NCI-H2029 (cell line): Measurements from ENCODE around the gene CLEC19A.

Source experiments
- DNase-seq: peaks from one replicate; lab custom pipeline; 2025; lab: John Stamatoyannopoulos, UW

CLEC19A gene

DNA sequence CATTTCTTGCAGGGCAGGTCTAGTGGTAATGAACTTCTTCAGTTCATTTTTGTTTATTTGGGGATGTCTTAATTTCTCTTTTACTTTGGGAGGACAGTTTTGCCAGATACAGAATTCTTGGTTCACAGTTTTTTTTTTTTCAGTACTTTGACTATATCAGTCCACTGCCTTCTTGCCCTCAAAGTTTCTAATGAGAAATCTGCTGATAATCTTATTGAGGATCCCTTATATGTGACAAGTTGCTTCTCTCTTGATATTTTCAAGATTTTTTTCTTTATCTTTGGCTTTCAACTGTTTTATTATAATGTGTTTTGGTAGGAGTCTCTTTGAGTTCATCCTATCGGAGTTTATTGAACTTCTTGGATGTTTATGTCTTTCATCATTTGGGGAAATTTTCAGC lies 42.8 kb downstream of the CLEC19A start:
- DNase-seq: no peak

DNA sequence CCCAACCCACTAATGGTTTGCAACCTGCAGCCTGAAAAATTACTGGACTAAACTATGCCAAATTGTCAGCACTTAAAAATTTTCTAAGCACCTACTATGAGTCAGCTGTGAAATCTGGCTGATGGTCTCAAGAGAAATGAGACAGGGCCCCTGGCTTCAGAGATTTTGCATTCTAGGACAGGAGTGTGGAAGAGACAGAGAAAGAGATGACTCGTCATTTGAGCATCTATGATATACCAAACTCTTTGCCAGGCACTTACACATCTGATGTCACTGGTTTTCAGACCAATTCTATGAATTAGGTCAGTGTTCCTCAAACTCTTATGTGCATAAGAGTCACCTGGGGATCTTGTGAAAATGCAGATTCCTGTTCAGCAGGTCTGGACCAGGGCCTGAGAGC lies 44.4 kb downstream of the CLEC19A start:
- DNase-seq: no peak

DNA sequence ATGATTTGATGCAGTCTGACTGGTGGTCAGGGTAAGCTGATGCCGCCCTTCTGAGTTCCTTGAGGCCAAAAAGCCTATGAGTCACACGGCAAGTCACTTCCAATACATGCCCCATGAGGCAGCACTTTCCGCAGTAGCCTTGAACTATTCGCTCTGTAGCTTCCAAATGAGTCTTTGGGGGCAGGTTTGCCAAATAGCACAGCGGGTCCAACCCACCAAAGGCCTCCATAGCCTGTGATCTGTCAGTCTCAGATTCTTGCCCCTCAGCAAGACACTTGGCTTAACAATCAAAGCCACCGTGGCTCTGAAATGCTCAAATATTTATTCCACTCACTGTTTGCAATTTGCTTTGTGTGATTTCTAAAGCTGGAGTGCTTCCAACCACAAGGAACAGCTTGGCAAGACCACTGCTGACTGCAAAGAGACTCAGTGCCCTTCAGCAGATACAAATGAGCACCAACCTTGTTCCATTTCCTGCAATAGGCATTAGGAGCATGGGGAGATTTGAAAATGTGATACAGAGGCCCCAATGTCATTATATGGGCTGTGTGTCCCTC lies 45.4 kb downstream of the CLEC19A start:
- peak; percentile 42 for DNase-seq

DNA sequence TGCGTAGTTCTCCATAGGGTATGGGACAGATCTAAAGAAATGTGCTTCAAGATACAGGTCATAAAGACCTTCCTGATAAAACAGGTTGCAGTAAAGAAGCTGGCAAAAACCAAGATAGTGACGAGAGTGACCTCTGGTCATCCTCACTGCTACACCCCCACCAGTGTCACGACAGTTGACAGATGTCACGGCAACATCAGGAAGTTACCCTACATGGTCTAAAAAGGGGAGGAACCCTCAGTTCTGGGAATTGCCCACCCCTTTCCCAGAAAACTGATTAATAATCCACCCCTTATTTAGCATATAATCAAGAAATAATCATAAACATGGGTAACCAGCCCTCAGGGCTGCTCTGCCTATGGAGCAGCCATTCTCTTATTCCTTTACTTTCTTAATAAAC lies 46.3 kb downstream of the CLEC19A start:
- DNase-seq: no peak

DNA sequence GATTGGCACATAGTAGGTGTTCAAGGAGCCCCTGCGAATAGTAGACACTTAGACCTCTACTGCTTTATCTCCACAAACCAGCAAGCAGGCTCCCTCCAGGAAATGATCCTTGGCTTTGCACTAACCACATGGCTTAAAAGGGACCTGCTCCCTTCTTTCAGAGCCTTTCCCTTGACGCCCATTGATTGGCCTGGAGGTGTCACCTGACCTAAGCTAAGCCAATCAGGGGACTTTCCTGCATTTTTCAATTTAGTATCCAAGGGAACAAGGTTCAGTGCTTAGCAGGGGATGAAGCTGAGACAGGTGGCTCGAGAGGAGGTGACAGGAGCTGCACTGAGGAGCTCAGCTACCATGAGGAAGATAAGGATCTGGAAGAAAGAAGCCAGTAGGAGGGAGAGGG lies 52.8 kb downstream of the CLEC19A start:
- DNase-seq: peak; percentile 42

DNA sequence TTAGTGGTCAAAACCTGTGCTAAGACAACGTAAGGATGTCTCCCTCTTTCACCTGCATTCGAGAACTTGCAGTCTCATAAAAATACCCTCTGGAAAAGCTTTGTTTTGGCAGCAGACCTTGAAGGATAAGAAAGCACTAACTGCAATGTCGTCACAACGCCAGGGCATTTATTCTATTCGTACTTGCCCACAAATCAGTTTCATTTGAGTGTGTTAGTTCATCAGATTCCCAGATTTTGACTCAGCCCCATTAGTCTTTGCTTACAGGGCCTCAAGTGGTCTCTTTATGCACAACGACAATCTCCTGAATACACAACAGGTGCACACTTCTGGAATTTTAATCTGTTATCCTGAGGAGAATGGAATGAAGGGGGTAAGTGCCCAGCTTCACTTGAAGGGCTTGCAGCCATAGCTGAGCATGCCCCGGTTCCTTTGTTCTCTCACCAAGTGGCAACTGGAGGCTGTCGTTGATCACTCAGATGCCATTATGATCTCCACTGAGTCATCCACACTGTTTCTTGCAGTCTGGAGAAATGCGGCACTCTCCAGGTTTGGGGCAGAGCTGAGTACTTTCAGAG lies 58.8 kb downstream of the CLEC19A start:
- DNase-seq: peak; percentile 49

DNA sequence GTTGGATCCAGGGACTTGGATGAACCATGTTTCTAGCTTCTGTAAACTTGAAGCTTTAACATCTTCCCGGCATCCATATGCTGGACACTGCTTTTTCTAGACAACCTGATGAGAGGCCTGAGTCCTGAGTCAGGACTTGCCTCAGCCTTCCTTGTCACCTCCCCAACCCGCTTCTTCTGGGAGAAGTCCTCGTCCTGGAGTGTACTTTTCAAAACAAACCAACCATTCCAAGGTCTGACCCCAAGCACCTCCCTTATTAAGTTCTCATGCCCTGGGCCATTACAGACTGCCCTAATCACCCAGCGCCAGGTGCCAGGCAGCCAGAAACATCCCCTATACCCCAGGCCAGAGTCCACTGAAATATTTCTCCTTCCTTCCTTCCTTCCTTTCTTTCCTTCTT lies 59.4 kb downstream of the CLEC19A start:
- DNase-seq: no peak

DNA sequence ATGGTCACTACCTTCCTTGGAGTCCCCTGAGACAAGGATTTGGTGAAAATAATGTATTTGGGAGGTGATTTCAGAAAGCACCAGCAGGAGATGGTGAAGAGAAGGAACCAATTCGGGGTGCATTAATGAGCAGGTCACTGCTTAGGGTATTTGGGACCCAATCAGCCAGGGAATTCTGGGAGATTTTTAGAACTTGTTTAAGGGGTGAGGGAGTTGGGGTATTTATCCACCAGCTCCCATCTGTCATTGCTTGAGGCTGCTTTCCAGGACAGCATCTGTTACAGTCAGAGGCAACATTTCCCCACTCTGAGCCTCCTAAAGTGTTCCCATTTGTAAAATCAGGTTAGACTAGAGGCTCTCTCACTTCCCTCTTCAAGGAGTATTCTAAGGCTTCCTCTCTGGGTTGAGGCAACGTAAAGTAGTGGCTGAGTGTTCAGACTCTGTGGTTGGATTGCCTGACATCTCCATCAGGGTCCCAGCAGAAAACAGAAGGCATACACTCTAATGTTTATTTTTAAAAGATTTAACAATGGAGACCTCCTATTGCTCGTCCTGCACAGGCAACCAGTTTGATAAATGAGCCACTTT lies 60.9 kb downstream of the CLEC19A start:
- DNase-seq: no peak

DNA sequence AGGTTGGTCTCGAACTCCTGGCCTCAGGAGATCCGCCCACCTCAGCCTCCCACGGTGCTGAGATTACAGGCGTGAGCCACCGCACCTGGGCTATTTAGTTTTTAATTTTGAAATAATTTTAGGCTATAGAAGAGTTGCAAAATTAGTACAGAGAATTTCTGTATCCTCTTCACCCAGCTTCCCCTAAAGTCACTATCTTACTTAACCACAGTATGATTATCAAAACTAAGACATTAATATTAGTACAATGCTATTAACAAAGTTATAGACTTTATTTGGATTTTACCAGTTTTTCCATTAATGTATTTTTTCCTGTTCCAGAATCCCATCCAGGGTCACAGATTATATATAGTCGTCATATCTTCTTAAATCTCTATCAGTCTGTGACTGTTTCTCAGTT lies 62.6 kb downstream of the CLEC19A start:
- no peak for DNase-seq

DNA sequence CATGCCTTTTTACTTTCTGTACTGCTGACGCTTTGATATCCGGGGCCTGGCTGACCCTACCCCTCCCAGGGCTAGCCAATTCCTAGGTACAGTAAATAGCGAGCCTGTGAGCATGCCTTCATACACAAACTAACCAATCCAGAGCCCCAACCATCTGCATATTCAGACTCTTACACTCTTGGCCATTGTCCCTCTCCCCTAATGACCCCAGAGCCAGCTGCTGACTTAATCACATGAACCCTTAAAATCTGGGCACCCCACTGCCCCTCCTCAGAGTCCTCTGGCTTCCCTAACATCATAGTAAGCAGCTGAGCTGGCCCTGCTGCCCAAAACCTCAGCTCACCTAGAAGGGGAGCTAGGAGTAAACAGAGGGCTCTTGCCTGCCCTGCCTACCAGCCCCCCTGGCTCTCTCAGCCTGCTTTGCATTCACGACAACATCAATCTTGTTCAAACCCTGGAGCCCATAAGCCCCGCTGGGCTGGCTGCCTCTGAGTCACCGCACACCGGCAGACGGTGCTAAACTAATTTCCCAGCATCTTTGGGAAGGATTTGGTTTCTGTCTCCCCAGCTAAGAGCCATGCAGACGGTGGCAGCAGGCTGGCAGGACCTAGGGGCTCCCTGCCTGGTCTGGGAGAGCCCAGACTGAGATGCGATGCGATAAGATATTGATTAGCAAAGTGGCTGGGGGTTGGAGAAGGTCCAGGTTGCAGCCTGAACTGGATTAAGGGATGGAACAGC lies 63.2 kb downstream of the CLEC19A start:
- DNase-seq: no peak

DNA sequence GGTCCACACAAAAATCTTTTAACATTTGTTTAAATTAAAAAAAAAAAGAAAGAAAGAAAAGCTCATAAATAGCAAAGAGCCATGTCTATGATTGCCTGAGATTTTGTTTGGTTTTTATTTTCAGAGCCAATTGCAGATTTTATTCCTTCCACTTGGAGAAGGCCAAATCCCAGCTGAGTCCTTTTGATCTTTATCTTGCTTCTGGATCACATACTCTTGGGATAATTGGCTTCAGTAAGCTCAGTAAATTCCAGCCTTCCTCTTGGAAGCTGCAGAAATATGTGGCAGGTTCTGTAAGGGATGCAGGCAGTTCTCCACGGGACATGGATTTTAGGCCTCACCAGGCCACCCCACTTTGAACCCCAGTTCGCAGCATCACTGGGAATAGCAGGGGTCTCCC lies 68.8 kb downstream of the CLEC19A start:
- no peak for DNase-seq

DNA sequence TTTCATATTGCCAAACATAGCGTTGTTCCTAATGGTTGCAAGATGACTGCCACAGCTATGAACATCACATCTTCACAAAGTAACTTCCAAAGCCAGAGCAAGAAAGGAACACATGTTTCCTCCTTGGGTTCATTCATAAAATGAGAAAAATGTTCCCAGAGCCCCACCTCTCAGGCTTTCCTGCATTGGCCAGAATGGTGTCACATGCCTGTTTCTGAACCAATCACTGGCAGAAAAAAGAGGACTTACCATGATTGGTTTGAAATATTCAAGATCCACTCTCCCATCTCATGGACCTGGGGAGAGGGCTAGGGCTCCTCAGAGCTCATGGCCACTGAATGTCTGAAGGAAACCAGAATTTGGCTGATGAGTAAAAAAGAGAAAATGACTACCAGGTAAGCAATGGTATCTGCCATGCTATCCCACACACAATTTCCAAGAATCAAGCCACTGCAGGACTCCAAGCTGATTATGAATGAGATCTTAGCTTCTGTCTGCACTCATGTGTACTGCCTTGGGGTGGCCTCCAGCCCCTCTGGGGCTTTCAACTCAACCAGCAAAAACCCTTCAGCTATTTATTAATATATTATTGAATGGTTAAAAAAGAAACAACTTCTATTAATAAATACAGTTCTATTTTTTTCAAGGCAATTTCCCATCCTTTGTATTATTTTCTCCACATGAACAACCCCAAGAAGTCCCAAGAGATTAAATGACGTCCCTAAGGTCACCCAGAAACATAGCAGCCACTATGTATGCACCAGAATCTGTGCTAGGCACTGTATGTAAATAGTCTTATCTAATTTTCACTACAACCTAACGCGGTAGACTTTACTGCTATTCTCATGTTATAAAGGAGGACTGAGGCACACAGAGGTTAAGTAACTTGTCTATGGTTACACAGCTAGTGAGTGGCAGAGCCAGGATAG lies 70.8 kb downstream of the CLEC19A start:
- no peak for DNase-seq

DNA sequence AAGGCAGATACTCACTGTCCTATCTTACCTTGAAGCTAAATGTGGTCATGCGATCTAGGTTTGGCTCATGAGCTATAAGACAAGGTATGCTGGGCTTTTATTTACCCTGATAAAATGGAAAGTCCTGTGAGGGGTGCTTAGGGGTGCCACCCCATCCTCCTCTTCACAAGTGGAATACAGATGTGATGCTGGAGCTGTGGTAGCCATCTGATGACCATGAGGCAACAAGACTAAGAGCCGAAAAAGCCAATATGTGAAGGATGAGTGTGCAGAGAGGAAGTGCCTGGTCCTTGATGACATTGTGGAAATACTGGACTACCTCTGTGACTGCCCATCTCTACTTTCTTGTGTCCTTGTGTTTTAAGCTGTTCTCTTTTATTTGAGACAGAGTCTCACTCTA lies 74.0 kb downstream of the CLEC19A start:
- DNase-seq: no peak
